Measurements from ENCODE around the gene SUSD4. TPM values are rescaled to one million over a fixed set of nuclear protein-coding genes. Genes with fewer than 3 reads are reported as not detected.
A peak's percentile ranks its signal among the peaks of the same experiment; 100 is the strongest.

SUSD4 gene
- total RNA-seq, 1 donor from 2014 or later: 3.5 TPM

GRCh38 chr1:223175032-223175431, 188.9 kb downstream of the SUSD4 start:
- H3K9me3 Mint-ChIP-seq: no peaks in the 10 kb centered on the region
- no peak overlapping the region for H3K4me3 Mint-ChIP-seq
- no peak overlapping the region for H3K4me2 ChIP-seq
- H3K27ac ChIP-seq: no peak overlapping the region
- no peaks in the 10 kb centered on the region for H3K27me3 ChIP-seq
- H4K20me1 ChIP-seq (ENCODE audit: low read depth): no peaks in the 10 kb centered on the region
- no peaks in the 10 kb centered on the region for H3F3A ChIP-seq (ENCODE audit: low read depth)
- H3K4me3 ChIP-seq: no peak overlapping the region
- no peaks in the 10 kb centered on the region for H3K36me3 ChIP-seq
- H3K27me3 Mint-ChIP-seq (ENCODE audit: insufficient read depth, low read depth): no peaks in the 10 kb centered on the region
- H3K36me3 Mint-ChIP-seq: no peaks in the 10 kb centered on the region
- H3K4me1 Mint-ChIP-seq: no peaks in the 10 kb centered on the region
- TF ChIP-seq CTCF (IDR thresholded peaks at IDR 0.05): peak; percentile 56
- TF ChIP-seq EZH2 (IDR thresholded peaks at IDR 0.05): no peak
- no peaks in the 10 kb centered on the region for H3K9me3 ChIP-seq (ENCODE audit: low read depth)
- no peaks in the 10 kb centered on the region for H3K4me1 ChIP-seq
- no peak overlapping the region for H3K27ac Mint-ChIP-seq
- H3K9ac ChIP-seq: no peak overlapping the region
- H2AFZ ChIP-seq (replicated peaks): no peak overlapping the region
- no peaks in the 10 kb centered on the region for H3K79me2 ChIP-seq (ENCODE audit: low read depth)
- peak; percentile 58 for DNase-seq (ENCODE audit: low spot score)

Small RNA genes within 50 kb of the gene (small RNA-seq; reads per million reads assigned to genes)
- not detected for gene RNU4-57P

Other genes starting within 250 kb of the SUSD4 start
- gene TLR5, start 220.9 kb downstream of the SUSD4 start, total RNA-seq (ENCODE audit: low replicate concordance): 0.30 and 0.68 TPM in 2 replicates
- gene CCDC185, start 29.2 kb upstream of the SUSD4 start, total RNA-seq (ENCODE audit: low replicate concordance): not detected in 2 replicates